ENCODE results near the gene LCP1. TPM values are rescaled to one million over a fixed set of nuclear protein-coding genes. Genes with fewer than 3 reads are reported as not detected.
A peak's percentile ranks its signal among the peaks of the same experiment; 100 is the strongest.

The LCP1 gene
- total and polyA plus RNA-seq, 2 of the 13 experiments (the other 11 are each of a cell fraction or from before 2014, with no cell fraction given), result 1.6 TPM

DNA sequence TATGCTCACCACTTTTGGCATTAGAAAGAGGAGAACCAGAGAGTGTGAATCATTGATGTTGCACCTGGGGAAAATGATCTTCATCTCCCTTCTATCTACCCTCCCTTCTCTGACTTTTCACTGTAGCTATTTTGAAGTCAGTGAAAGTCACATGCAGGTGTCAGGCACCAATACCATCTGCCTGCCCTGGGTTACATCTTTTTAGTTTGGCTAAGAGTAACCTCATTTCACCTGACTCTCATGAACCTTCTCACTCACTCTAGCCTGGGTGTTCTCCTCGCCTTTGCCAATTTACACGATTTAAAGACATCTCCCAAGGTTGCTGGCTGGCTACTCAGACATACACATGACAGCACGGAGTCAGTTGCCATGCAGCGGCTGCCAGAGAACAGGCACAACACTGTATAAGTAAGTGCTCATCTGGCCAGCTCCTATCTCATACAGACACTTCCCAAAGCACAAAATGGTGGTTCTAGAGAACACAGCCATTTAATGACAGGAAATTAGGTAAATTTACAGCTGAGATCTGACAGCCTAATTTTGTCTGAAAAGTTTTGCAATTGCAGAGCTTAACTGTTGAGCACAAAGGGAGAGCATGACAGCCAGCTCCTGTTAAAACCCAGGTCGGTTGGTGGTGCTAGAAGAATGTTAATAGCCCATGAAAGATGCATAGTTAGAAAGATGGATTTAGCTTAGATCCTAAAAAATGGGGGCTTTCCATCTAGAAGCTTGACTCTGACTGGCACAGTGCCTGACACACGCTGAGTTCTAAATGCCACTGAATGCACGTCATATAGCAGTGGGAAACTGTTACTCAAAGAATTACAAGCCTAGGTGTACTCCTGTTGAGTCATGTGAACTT, 32.5 kb downstream of the LCP1 start:
- H3K27ac ChIP-seq (ENCODE audit: extremely low read length, insufficient read depth, low read length), result no peak overlapping the region
- 60% methylated on average over 7 of the region's 7 CpGs for WGBS (ENCODE audit: low lambda C conversion rate)
- ATAC-seq (no peak), DNase-seq (ENCODE audit: low spot score) (no peak), FAIRE-seq (no peak)
- in situ Hi-C loops (cut with HindIII; ENCODE audit: extremely low pct_ligation_motif_present, low pct_unique_long_range_greater_than_20kb), result loop anchor here (10.0 kb wide), 1 partner anchor 535 kb away; no protein-coding TSS in a partner anchor
- CTCF ChIA-PET (ENCODE audit: low intra/inter-chr PET ratio, low total read pairs), result no interaction called here
- H3K4me2 ChIP-seq (ENCODE audit: low read depth, low read length), result no peak overlapping the region
- H3K27me3 ChIP-seq (ENCODE audit: control insufficient read depth in 1 of 2, insufficient read depth in 2 of 2, low read length in 2 of 2), result no peaks in the 10 kb centered on the region
- POLR2A ChIA-PET, result no interaction called here
- peaks cover 49% of the 10 kb centered on the region for H3K4me1 ChIP-seq (ENCODE audit: insufficient read depth, low read length)
- no peaks in the 10 kb centered on the region for H3K79me2 ChIP-seq (ENCODE audit: insufficient read depth, low read length)
- TF ChIP-seq PLRG1 (conservative IDR thresholded peaks at IDR 0.05) (no peak), ZNF879 (CRISPR knock-in tag; IDR thresholded peaks at IDR 0.05) (no peak)
- TF ChIP-seq, protein P1, sequence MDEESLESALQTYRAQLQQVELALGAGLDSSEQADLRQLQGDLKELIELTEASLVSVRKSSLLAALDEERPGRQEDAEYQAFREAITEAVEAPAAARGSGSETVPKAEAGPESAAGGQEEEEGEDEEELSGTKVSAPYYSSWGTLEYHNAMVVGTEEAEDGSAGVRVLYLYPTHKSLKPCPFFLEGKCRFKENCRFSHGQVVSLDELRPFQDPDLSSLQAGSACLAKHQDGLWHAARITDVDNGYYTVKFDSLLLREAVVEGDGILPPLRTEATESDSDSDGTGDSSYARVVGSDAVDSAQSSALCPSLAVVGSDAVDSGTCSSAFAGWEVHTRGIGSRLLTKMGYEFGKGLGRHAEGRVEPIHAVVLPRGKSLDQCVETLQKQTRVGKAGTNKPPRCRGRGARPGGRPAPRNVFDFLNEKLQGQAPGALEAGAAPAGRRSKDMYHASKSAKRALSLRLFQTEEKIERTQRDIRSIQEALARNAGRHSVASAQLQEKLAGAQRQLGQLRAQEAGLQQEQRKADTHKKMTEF (CRISPR knock-in tag; IDR thresholded peaks at IDR 0.05), result no peak
- H3K4me3 ChIP-seq (replicated peaks in 1 of 3; ENCODE audit: insufficient read depth in 1 of 3, low read depth in 2 of 3, low read length in 3 of 3), result no peak overlapping the region
- no TSS peak for BruUV-seq (replicated peaks)
- H3K9ac ChIP-seq (ENCODE audit: insufficient read depth, low read depth, low read length), result no peak overlapping the region
- H2AFZ ChIP-seq (ENCODE audit: low read length), result no peak overlapping the region
- intact Hi-C loops (cut with micrococcal nuclease; ENCODE audit: unreplicated experiment), result no loop called here
- no peaks in the 10 kb centered on the region for H4K20me1 ChIP-seq (ENCODE audit: insufficient read depth, low read length)
- H3K9me3 ChIP-seq (ENCODE audit: low read length), result no peaks in the 10 kb centered on the region
- no peaks in the 10 kb centered on the region for H3K36me3 ChIP-seq (replicated peaks in 1 of 2; ENCODE audit: control insufficient read depth in 1 of 2, insufficient read depth in 2 of 2, low read length in 2 of 2)

DNA sequence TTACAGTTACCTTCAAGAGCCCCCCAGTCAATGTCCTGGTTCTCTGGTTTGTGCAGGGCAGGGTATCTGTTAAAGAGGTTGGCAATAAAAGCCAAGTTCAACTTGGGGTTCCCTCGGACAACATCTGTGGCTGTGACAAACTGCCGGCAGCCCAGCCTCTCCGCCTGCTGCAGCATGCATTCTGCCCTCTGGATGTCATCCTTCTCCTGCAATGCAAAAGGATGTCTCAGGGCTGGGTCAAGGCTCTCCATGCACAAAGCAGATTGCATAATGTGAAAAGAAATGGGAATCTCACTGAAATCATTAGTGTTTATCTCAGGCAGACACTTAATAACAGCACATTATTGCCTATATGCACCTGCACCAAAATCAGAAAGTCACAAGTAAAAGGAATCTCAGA, 35.1 kb downstream of the LCP1 start:
- ChIA-PET POLR2A (no interaction called here), CTCF (ENCODE audit: low intra/inter-chr PET ratio, low total read pairs) (interaction anchor here (0.6 to 1.9 kb wide), 4 partner anchors 14 to 142 kb away, joined by 3 to 17 read pairs (median 6); no protein-coding TSS in a partner anchor)
- FAIRE-seq (peak; percentile 66), DNase-seq (ENCODE audit: low spot score) (peak; percentile 56), ATAC-seq (peak; percentile 70)
- in situ Hi-C loops (cut with HindIII; ENCODE audit: extremely low pct_ligation_motif_present, low pct_unique_long_range_greater_than_20kb) (loop anchor here (10.0 kb wide), 1 partner anchor 538 kb away; no protein-coding TSS in a partner anchor), intact Hi-C loops (cut with micrococcal nuclease; ENCODE audit: unreplicated experiment) (loop anchor here (1.0 kb wide), 3 partner anchors 9 to 142 kb away; no protein-coding TSS in a partner anchor)
- no peak overlapping the region for H2AFZ ChIP-seq (ENCODE audit: low read length)
- WGBS (ENCODE audit: low lambda C conversion rate), result 13% methylated on average over 3 of the region's 3 CpGs
- peak overlapping the region; percentile 54 for H3K4me2 ChIP-seq (ENCODE audit: low read depth, low read length)
- no peaks in the 10 kb centered on the region for H3K79me2 ChIP-seq (ENCODE audit: insufficient read depth, low read length)
- no peaks in the 10 kb centered on the region for H3K9me3 ChIP-seq (ENCODE audit: low read length)
- H4K20me1 ChIP-seq (ENCODE audit: insufficient read depth, low read length), result no peaks in the 10 kb centered on the region
- BruUV-seq (replicated peaks), result no TSS peak
- no peaks in the 10 kb centered on the region for H3K27me3 ChIP-seq (ENCODE audit: control insufficient read depth in 1 of 2, insufficient read depth in 2 of 2, low read length in 2 of 2)
- H3K4me1 ChIP-seq (ENCODE audit: insufficient read depth, low read length), result peaks cover 60% of the 10 kb centered on the region
- no peak overlapping the region for H3K27ac ChIP-seq (ENCODE audit: extremely low read length, insufficient read depth, low read length)
- H3K36me3 ChIP-seq (replicated peaks in 1 of 2; ENCODE audit: control insufficient read depth in 1 of 2, insufficient read depth in 2 of 2, low read length in 2 of 2), result no peaks in the 10 kb centered on the region
- H3K9ac ChIP-seq (ENCODE audit: insufficient read depth, low read depth, low read length), result no peak overlapping the region
- H3K4me3 ChIP-seq (replicated peaks in 1 of 3; ENCODE audit: insufficient read depth in 1 of 3, low read depth in 2 of 3, low read length in 3 of 3), result no peak overlapping the region
- TF ChIP-seq ZNF703 (CRISPR knock-in tag; IDR thresholded peaks at IDR 0.05; ENCODE audit: borderline replicate concordance) (no peak), HNF4A (CRISPR knock-in tag; IDR thresholded peaks at IDR 0.05) (0 out of 2 replicates have a peak, but pooled peaks have one; percentile 22), SMAD1 (CRISPR knock-in tag; IDR thresholded peaks at IDR 0.05; ENCODE audit: borderline replicate concordance, low read depth) (no peak), FOSL2 (CRISPR knock-in tag; IDR thresholded peaks at IDR 0.05) (no peak), ZFX (CRISPR knock-in tag; IDR thresholded peaks at IDR 0.05; ENCODE audit: low read depth) (no peak), TEAD3 (CRISPR knock-in tag; optimal IDR thresholded peaks at IDR 0.05; ENCODE audit: borderline replicate concordance) (peak; percentile 85), TOPORS (CRISPR knock-in tag; IDR thresholded peaks at IDR 0.05) (no peak), POGZ (CRISPR knock-in tag; IDR thresholded peaks at IDR 0.05) (peak; percentile 41; the same call in 1 of the 2 replicates), GZF1 (CRISPR knock-in tag; IDR thresholded peaks at IDR 0.05) (no peak), BCL6 (CRISPR knock-in tag; IDR thresholded peaks at IDR 0.05) (peak; percentile 57; the same call in 1 of the 2 replicates), CEBPG (CRISPR knock-in tag; IDR thresholded peaks at IDR 0.05) (peak; percentile 86), STAG1 (CRISPR knock-in tag; IDR thresholded peaks at IDR 0.05) (peak; percentile 86), RARA (CRISPR knock-in tag; IDR thresholded peaks at IDR 0.05) (peak; percentile 37; the same call in 1 of the 2 replicates)
- TF ChIP-seq, protein P2, sequence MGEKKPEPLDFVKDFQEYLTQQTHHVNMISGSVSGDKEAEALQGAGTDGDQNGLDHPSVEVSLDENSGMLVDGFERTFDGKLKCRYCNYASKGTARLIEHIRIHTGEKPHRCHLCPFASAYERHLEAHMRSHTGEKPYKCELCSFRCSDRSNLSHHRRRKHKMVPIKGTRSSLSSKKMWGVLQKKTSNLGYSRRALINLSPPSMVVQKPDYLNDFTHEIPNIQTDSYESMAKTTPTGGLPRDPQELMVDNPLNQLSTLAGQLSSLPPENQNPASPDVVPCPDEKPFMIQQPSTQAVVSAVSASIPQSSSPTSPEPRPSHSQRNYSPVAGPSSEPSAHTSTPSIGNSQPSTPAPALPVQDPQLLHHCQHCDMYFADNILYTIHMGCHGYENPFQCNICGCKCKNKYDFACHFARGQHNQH (CRISPR knock-in tag; IDR thresholded peaks at IDR 0.05), result 0 out of 2 replicates have a peak, but pooled peaks have one; percentile 28
